Measurements from ENCODE around the gene TOX3. TPM values are rescaled to one million over a fixed set of nuclear protein-coding genes. Genes with fewer than 3 reads are reported as not detected.

TOX3 gene
- total and polyA plus RNA-seq, 2 of the 13 experiments (the other 11 are each of a cell fraction or from before 2014, with no cell fraction given): 14.5 to 98.6 TPM

GRCh38 chr16:52480237-52480636, 66.7 kb downstream of the TOX3 start:
- Histone ChIP-seq H3K79me2 (ENCODE audit: insufficient read depth, low read length) (peaks cover 94% of the 10 kb centered on the region), H3K27ac (ENCODE audit: extremely low read length, insufficient read depth, low read length) (no peak overlapping the region), H3K9me3 (ENCODE audit: low read length) (no peaks in the 10 kb centered on the region), H4K20me1 (ENCODE audit: insufficient read depth, low read length) (no peaks in the 10 kb centered on the region), H3K27me3 (ENCODE audit: control insufficient read depth in 1 of 2, insufficient read depth in 2 of 2, low read length in 2 of 2) (no peaks in the 10 kb centered on the region), H2AFZ (ENCODE audit: low read length) (no peak overlapping the region), H3K4me2 (ENCODE audit: low read depth, low read length) (no peak overlapping the region), H3K4me3 (replicated peaks in 1 of 3; ENCODE audit: insufficient read depth in 1 of 3, low read depth in 2 of 3, low read length in 3 of 3) (no peak overlapping the region), H3K9ac (ENCODE audit: insufficient read depth, low read depth, low read length) (no peak overlapping the region), H3K36me3 (replicated peaks in 1 of 2; ENCODE audit: control insufficient read depth in 1 of 2, insufficient read depth in 2 of 2, low read length in 2 of 2) (peaks cover 3 to 17% of the 10 kb centered on the region in 2 experiments; a peak in 3 of 5 replicates), H3K4me1 (ENCODE audit: insufficient read depth, low read length) (peaks cover 38% of the 10 kb centered on the region; the same call in 1 of the 2 replicates)
- CTCF ChIA-PET (ENCODE audit: low intra/inter-chr PET ratio, low total read pairs): no interaction called here
- intact Hi-C loops (cut with micrococcal nuclease; ENCODE audit: unreplicated experiment): no loop called here
- in situ Hi-C loops (cut with HindIII; ENCODE audit: extremely low pct_ligation_motif_present, low pct_unique_long_range_greater_than_20kb): no loop called here
- no peak for FAIRE-seq
- 72% methylated on average over 3 of the region's 3 CpGs for WGBS (ENCODE audit: low lambda C conversion rate)
- TF ChIP-seq LRRFIP1 (CRISPR knock-in tag; conservative IDR thresholded peaks at IDR 0.05) (no peak), CBX2 (IDR thresholded peaks at IDR 0.05; ENCODE audit: low read depth, low read length) (no peak), CBX2 (CRISPR knock-in tag; IDR thresholded peaks at IDR 0.05; ENCODE audit: low read depth) (no peak), ZNF496 (CRISPR knock-in tag; IDR thresholded peaks at IDR 0.05; ENCODE audit: insufficient replicate concordance) (no peak), MNT (IDR thresholded peaks at IDR 0.05) (no peak), ARNT (IDR thresholded peaks at IDR 0.05) (no peak), ZBED4 (CRISPR knock-in tag; IDR thresholded peaks at IDR 0.05; ENCODE audit: borderline replicate concordance) (no peak), SIN3B (IDR thresholded peaks at IDR 0.05; ENCODE audit: low read length) (no peak), ZNF33A (CRISPR knock-in tag; IDR thresholded peaks at IDR 0.05; ENCODE audit: borderline replicate concordance) (no peak), ZNF441 (CRISPR knock-in tag; IDR thresholded peaks at IDR 0.05; ENCODE audit: borderline replicate concordance) (no peak), ZBTB20 (CRISPR knock-in tag; IDR thresholded peaks at IDR 0.05; ENCODE audit: borderline replicate concordance, low read depth) (no peak), ZNF510 (CRISPR knock-in tag; IDR thresholded peaks at IDR 0.05; ENCODE audit: low read depth) (no peak)
- no TSS peak for BruUV-seq (replicated peaks)
- POLR2A ChIA-PET: no interaction called here
- DNase-seq (ENCODE audit: low spot score): no peak
- ATAC-seq: no peak
